ENCODE measurements around the gene DLGAP1. TPM values are rescaled to one million over a fixed set of nuclear protein-coding genes. Genes with fewer than 3 reads are reported as not detected.

DLGAP1 gene
- total and polyA plus RNA-seq, 10 of the 15 experiments (the other 5 are each of a cell fraction or from before 2014, with no cell fraction given): 0.23 to 27.6 (median 1.9) TPM

GRCh38 chr18:3634250-3634939 lies 820.7 kb downstream of the DLGAP1 start (continued):
- TF ChIP-seq CEBPZ (IDR thresholded peaks at IDR 0.05; ENCODE audit: low read depth, low read length): no peak
- TF ChIP-seq EZH2 (IDR thresholded peaks at IDR 0.05; ENCODE audit: borderline replicate concordance, control insufficient read depth, low read depth, low read length): no peak
- TF ChIP-seq ZBTB4 (CRISPR knock-in tag; IDR thresholded peaks at IDR 0.05): no peak
- TF ChIP-seq MEF2A (IDR thresholded peaks at IDR 0.05; ENCODE audit: insufficient read depth, low read depth, low read length): no peak
- no peak for TF ChIP-seq SMC3 (IDR thresholded peaks at IDR 0.05; ENCODE audit: borderline replicate concordance, low read length)
- no peak for TF ChIP-seq NR2C1 (IDR thresholded peaks at IDR 0.05)
- TF ChIP-seq MXI1 (IDR thresholded peaks at IDR 0.05; ENCODE audit: low read depth, low read length): no peak
- no peak for TF ChIP-seq SIX5 (IDR thresholded peaks at IDR 0.05; ENCODE audit: low read depth, low read length, severe bottlenecking)
- no peak for TF ChIP-seq ZNF274 (IDR thresholded peaks at IDR 0.05; ENCODE audit: insufficient read depth, insufficient read length)
- TF ChIP-seq SUZ12 (IDR thresholded peaks at IDR 0.05; ENCODE audit: unreplicated experiment): no peak
- TF ChIP-seq HDGF (IDR thresholded peaks at IDR 0.05): no peak
- TF ChIP-seq NFIC (IDR thresholded peaks at IDR 0.05; ENCODE audit: low read depth, low read length): no peak
- no peak for TF ChIP-seq POLR2A (IDR thresholded peaks at IDR 0.05; ENCODE audit: low read depth, low read length)
- no peak for TF ChIP-seq STAT1 (conservative IDR thresholded peaks at IDR 0.05)
- TF ChIP-seq RELA (IDR thresholded peaks at IDR 0.05; ENCODE audit: borderline replicate concordance, partially characterized antibody): no peak
- no peak for TF ChIP-seq EGR1 (IDR thresholded peaks at IDR 0.05; ENCODE audit: borderline replicate concordance in 1 of 2, low read depth in 2 of 2, low read length in 2 of 2)
